GM21717 (cell line): ENCODE measurements around the gene MTOR.
A peak's percentile ranks its signal among the peaks of the same experiment; 100 is the strongest.
"Not testable (repeated sequence)": the region's sequence is repeated elsewhere in the genome, so short reads cannot be mapped to it uniquely, and the experiment has no call there.

Experiments used
- ATAC-seq: cut with Tn5 transposase; IDR thresholded peaks from one replicate; pipeline ENCODE4 v1.9.1; 2021; ENCODE audit warnings: mild to moderate bottlenecking, moderate library complexity; ENCODE audit not compliant: unreplicated experiment

MTOR gene

GRCh38 chr1:11262171-11263049, at the start of gene MTOR:
Gene MTOR, minus strand, starts transcription at chr1:11262551. Its CDS starts 3,142 bp downstream, at chr1:11259409.
- ATAC-seq: peak; percentile 92

GRCh38 chr1:11309385-11309784, 47.0 kb upstream of the MTOR start:
- ATAC-seq: no peak

GRCh38 chr1:11308699-11309224, 46.4 kb upstream of the MTOR start:
- ATAC-seq: no peak

GRCh38 chr1:11307852-11308251, 45.5 kb upstream of the MTOR start:
- no peak for ATAC-seq

- not testable (repeated sequence) for ATAC-seq
These were observed 43.2 kb upstream of the MTOR start for GRCh38 chr1:11305516-11305915.

- no peak for ATAC-seq
These were observed 40.0 kb upstream of the MTOR start for GRCh38 chr1:11302366-11302765.

GRCh38 chr1:11301601-11302000, 39.2 kb upstream of the MTOR start:
- no peak for ATAC-seq

- ATAC-seq: no peak
These were observed 36.8 kb upstream of the MTOR start for GRCh38 chr1:11299225-11299574.

- no peak for ATAC-seq
These were observed 36.3 kb upstream of the MTOR start for GRCh38 chr1:11298390-11299224.

- not testable (repeated sequence) for ATAC-seq
These were observed 35.4 kb upstream of the MTOR start for GRCh38 chr1:11297774-11298173.

GRCh38 chr1:11295905-11296304, 33.6 kb upstream of the MTOR start:
- no peak for ATAC-seq

- ATAC-seq: no peak
These were observed 32.6 kb upstream of the MTOR start for GRCh38 chr1:11294951-11295350.

GRCh38 chr1:11293856-11294255, 31.5 kb upstream of the MTOR start:
- no peak for ATAC-seq

- ATAC-seq: no peak
These were observed 28.7 kb upstream of the MTOR start for GRCh38 chr1:11291049-11291448.

- no peak for ATAC-seq
These were observed 26.7 kb upstream of the MTOR start for GRCh38 chr1:11289064-11289463.

GRCh38 chr1:11286735-11287410, 24.5 kb upstream of the MTOR start:
- no peak for ATAC-seq

GRCh38 chr1:11285883-11286734, 23.8 kb upstream of the MTOR start:
- no peak for ATAC-seq

GRCh38 chr1:11284784-11285183, 22.4 kb upstream of the MTOR start:
- ATAC-seq: no peak

GRCh38 chr1:11283151-11283550, 20.8 kb upstream of the MTOR start:
- ATAC-seq: no peak
